ENCODE data around the gene SAP130.

GRCh38 chr2:127917916-127918315 lies 109.9 kb downstream of the SAP130 start:
- TF ChIP-seq CTCF (IDR thresholded peaks at IDR 0.05) (no peak), POLR2A (IDR thresholded peaks at IDR 0.05) (no peak), EP300 (IDR thresholded peaks at IDR 0.05) (no peak)
